Measurements from ENCODE around the gene WWTR1. TPM values are rescaled to one million over a fixed set of nuclear protein-coding genes. Genes with fewer than 3 reads are reported as not detected.

WWTR1 gene
- total RNA-seq, 1 donor from 2014 or later: 39.1 TPM

- TF ChIP-seq CTCF (IDR thresholded peaks at IDR 0.05; ENCODE audit: borderline replicate concordance): peak; percentile 94
- peaks cover 17% of the 10 kb centered on the region for H3K4me1 ChIP-seq
- H3K36me3 ChIP-seq: peaks cover 12% of the 10 kb centered on the region
- intact Hi-C loops (cut with micrococcal nuclease): loop anchor here (5.0 kb wide), 2 partner anchors 205 to 260 kb away; no protein-coding TSS in a partner anchor
- H3K9me3 ChIP-seq (replicated peaks): no peaks in the 10 kb centered on the region
- no peak overlapping the region for H3K4me3 ChIP-seq
- DNase-seq: peak; percentile 45
- no peak overlapping the region for H3K27ac ChIP-seq (replicated peaks)
- no peaks in the 10 kb centered on the region for H3K27me3 ChIP-seq (ENCODE audit: low read depth)
These were observed 145.6 kb downstream of the WWTR1 start for GRCh38 chr3:149512073-149512782.

- Histone ChIP-seq H3K36me3 (peaks cover 3% of the 10 kb centered on the region), H3K9me3 (replicated peaks) (no peaks in the 10 kb centered on the region), H3K4me3 (no peak overlapping the region), H3K4me1 (peaks cover 20% of the 10 kb centered on the region), H3K27ac (replicated peaks) (no peak overlapping the region), H3K27me3 (ENCODE audit: low read depth) (no peaks in the 10 kb centered on the region)
- no peak for TF ChIP-seq CTCF (IDR thresholded peaks at IDR 0.05; ENCODE audit: borderline replicate concordance)
- DNase-seq: no peak
- intact Hi-C loops (cut with micrococcal nuclease): loop anchor here (5.0 kb wide), 2 partner anchors 206 to 261 kb away; no protein-coding TSS in a partner anchor
These were observed 146.7 kb downstream of the WWTR1 start for GRCh38 chr3:149511040-149511626.

- Histone ChIP-seq H3K4me1 (peaks cover 20% of the 10 kb centered on the region), H3K4me3 (no peak overlapping the region), H3K36me3 (no peaks in the 10 kb centered on the region), H3K27ac (replicated peaks) (no peak overlapping the region), H3K27me3 (ENCODE audit: low read depth) (no peaks in the 10 kb centered on the region), H3K9me3 (replicated peaks) (no peaks in the 10 kb centered on the region)
- no peak for TF ChIP-seq CTCF (IDR thresholded peaks at IDR 0.05; ENCODE audit: borderline replicate concordance)
- intact Hi-C loops (cut with micrococcal nuclease): loop anchor here (5.0 kb wide), 2 partner anchors 207 to 262 kb away; no protein-coding TSS in a partner anchor
- no peak for DNase-seq
These were observed 147.3 kb downstream of the WWTR1 start for GRCh38 chr3:149510480-149510879.

- Histone ChIP-seq H3K27ac (replicated peaks) (no peak overlapping the region), H3K9me3 (replicated peaks) (no peaks in the 10 kb centered on the region), H3K4me1 (peaks cover 20% of the 10 kb centered on the region), H3K27me3 (ENCODE audit: low read depth) (no peaks in the 10 kb centered on the region), H3K4me3 (no peak overlapping the region), H3K36me3 (no peaks in the 10 kb centered on the region)
- no peak for DNase-seq
- no peak for TF ChIP-seq CTCF (IDR thresholded peaks at IDR 0.05; ENCODE audit: borderline replicate concordance)
- intact Hi-C loops (cut with micrococcal nuclease): no loop called here
These were observed 148.3 kb downstream of the WWTR1 start for GRCh38 chr3:149509526-149509925.

- Histone ChIP-seq H3K9me3 (replicated peaks) (no peaks in the 10 kb centered on the region), H3K4me3 (peak overlapping the region; percentile 11), H3K27me3 (ENCODE audit: low read depth) (no peaks in the 10 kb centered on the region), H3K27ac (replicated peaks) (peak overlapping the region; percentile 7), H3K4me1 (peaks cover 20% of the 10 kb centered on the region), H3K36me3 (no peaks in the 10 kb centered on the region)
- DNase-seq: no peak
- intact Hi-C loops (cut with micrococcal nuclease): no loop called here
- TF ChIP-seq CTCF (IDR thresholded peaks at IDR 0.05; ENCODE audit: borderline replicate concordance): no peak
These were observed 150.1 kb downstream of the WWTR1 start for GRCh38 chr3:149507491-149508324.
